Ishikawa (cell line): Measurements from ENCODE around the gene GRK3.

Source experiments
- CEBPB ChIP-seq: IDR thresholded peaks from 2 replicates; pipeline ENCODE4 v1.6.1; 2012
- CREB1 ChIP-seq: IDR thresholded peaks from 2 replicates; pipeline ENCODE4 v1.6.1; 2012; ENCODE audit warnings: low read depth
- EGR1 ChIP-seq: IDR thresholded peaks from 2 replicates; pipeline ENCODE4 v1.6.1; 2012
- EP300 ChIP-seq: IDR thresholded peaks from 2 replicates; pipeline ENCODE4 v1.6.1; 2012; ENCODE audit warnings: borderline replicate concordance
- FOXM1 ChIP-seq: IDR thresholded peaks from 2 replicates; pipeline ENCODE4 v1.6.1; 2012; ENCODE audit warnings: low read depth, borderline replicate concordance
- MAX ChIP-seq: IDR thresholded peaks from 2 replicates; pipeline ENCODE4 v1.6.1; 2012
- NFIC ChIP-seq: IDR thresholded peaks from 2 replicates; pipeline ENCODE4 v1.6.1; 2012
- RAD21 ChIP-seq: IDR thresholded peaks from 2 replicates; pipeline ENCODE4 v1.6.1; 2012; ENCODE audit warnings: low read depth
- REST ChIP-seq: IDR thresholded peaks from 2 replicates; pipeline ENCODE4 v1.6.1; 2012; ENCODE audit warnings: low read depth, mild to moderate bottlenecking
- TAF1 ChIP-seq: IDR thresholded peaks from 2 replicates; pipeline ENCODE4 v1.6.1; 2012; ENCODE audit warnings: low read depth, mild to moderate bottlenecking
- TCF12 ChIP-seq: IDR thresholded peaks from 2 replicates; pipeline ENCODE4 v1.6.1; 2012; ENCODE audit warnings: low read depth
- TEAD4 ChIP-seq: IDR thresholded peaks from 2 replicates; pipeline ENCODE4 v1.6.1; 2012
- USF1 ChIP-seq: IDR thresholded peaks from 2 replicates; pipeline ENCODE4 v1.6.1; 2012
- YY1 ChIP-seq: IDR thresholded peaks from 2 replicates; pipeline ENCODE4 v1.6.1; 2012; ENCODE audit warnings: low read depth
- ZBTB7A ChIP-seq: IDR thresholded peaks from 2 replicates; pipeline ENCODE4 v1.6.1; 2012; ENCODE audit warnings: low read depth

GRK3 gene

GRCh38 chr22:25698461-25698860 is 134.0 kb downstream of the GRK3 start:
- TF ChIP-seq TCF12: no peak
- no peak for TF ChIP-seq FOXM1
- no peak for TF ChIP-seq MAX
- TF ChIP-seq NFIC: no peak
- TF ChIP-seq TAF1: no peak
- no peak for TF ChIP-seq EGR1
- no peak for TF ChIP-seq TEAD4
- TF ChIP-seq CEBPB: no peak
- no peak for TF ChIP-seq YY1
- TF ChIP-seq CREB1: no peak
- TF ChIP-seq USF1: no peak
- TF ChIP-seq RAD21: no peak
- TF ChIP-seq REST: no peak
- no peak for TF ChIP-seq ZBTB7A

GRCh38 chr22:25698978-25699377 is 134.5 kb downstream of the GRK3 start:
- TF ChIP-seq FOXM1 (no peak), TEAD4 (no peak), USF1 (no peak), TCF12 (no peak), EGR1 (no peak), CEBPB (no peak), ZBTB7A (no peak), RAD21 (no peak), EP300 (no peak), REST (no peak), TAF1 (no peak), NFIC (no peak), YY1 (no peak), MAX (no peak), CREB1 (no peak)

GRCh38 chr22:25701056-25701780 is 136.7 kb downstream of the GRK3 start:
- TF ChIP-seq NFIC: no peak
- TF ChIP-seq TCF12: no peak
- no peak for TF ChIP-seq EGR1
- TF ChIP-seq MAX: no peak
- TF ChIP-seq TAF1: no peak
- TF ChIP-seq CREB1: no peak
- TF ChIP-seq TEAD4: no peak
- TF ChIP-seq YY1: no peak
- TF ChIP-seq EP300: no peak
- no peak for TF ChIP-seq REST
- no peak for TF ChIP-seq USF1
- no peak for TF ChIP-seq CEBPB
- no peak for TF ChIP-seq FOXM1
